ENCODE data around the gene DNTT. TPM values are rescaled to one million over a fixed set of nuclear protein-coding genes. Genes with fewer than 3 reads are reported as not detected.

Gene DNTT
- total and polyA plus RNA-seq, 9 of the 15 experiments (the other 6 are each of a cell fraction or from before 2014, with no cell fraction given) = not detected

DNA sequence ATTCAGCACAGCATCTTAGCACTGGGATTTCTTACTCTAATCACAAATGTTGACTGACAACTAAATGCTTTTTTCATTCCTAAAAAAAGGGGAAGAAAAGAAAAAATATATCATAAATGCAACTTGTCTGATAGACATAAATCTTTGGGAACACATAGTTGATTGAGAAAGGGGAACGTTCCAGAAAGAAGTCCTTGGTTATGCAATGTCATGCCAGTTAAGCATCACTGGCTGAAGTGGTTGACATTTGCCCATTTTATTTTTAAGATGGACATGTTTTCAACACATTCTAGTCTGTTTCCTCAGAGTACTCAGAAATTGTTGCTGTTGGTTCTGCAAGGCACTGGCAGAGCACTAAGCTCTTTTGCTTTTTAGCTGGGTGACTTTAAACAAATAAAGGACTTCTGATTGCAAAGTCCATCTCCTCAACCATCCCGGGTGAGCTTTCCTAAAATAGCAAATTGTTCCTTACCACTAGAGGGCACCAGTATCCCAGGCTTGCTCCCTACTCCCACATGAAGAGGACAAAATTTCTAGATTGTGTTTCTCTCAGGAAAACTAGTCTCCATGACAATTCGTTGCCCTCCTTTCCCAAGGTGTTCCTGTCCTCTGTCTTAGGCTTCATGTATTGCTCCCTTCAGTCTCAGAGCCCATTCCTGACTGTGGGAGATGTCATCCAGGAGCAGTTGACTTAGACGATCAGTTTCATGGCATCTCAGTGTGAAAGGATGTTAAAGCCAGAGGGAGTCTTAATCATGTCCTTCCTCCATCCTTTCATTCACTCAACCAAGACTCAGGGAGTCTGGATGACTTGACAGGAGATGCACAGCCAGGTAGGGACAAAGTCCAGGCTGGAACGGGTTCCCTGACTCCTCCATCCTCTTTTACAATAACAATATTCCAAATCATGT lies 30.6 kb downstream of the DNTT start:
- intact Hi-C loops (cut with micrococcal nuclease) = no loop called here
- Histone ChIP-seq H4K20me1 (replicated peaks; ENCODE audit: control insufficient read depth, insufficient read depth, low read length) (no peaks in the 10 kb centered on the region; the same call in 1 of the 2 replicates), H3K9me1 (ENCODE audit: control insufficient read depth, insufficient read depth, low read length) (no peaks in the 10 kb centered on the region), H3K79me2 (ENCODE audit: control insufficient read depth, insufficient read depth, low read length) (no peaks in the 10 kb centered on the region), H3K4me2 (ENCODE audit: insufficient read depth, low read length) (no peak overlapping the region), H3K4me3 (no peak overlapping the region), H3K27me3 (ENCODE audit: control insufficient read depth in 2 of 2, insufficient read depth in 2 of 2, low read length in 2 of 2) (no peaks in the 10 kb centered on the region; a peak in 1 of 5 replicates), H2AFZ (ENCODE audit: low read depth, low read length) (no peak overlapping the region), H3K36me3 (ENCODE audit: control insufficient read depth, insufficient read depth, low read length) (no peaks in the 10 kb centered on the region), H3K27ac (ENCODE audit: extremely low read depth, low read depth, low read length) (no peak overlapping the region), H3K9ac (ENCODE audit: insufficient read depth in 1 of 2, low read depth in 2 of 2, low read length in 2 of 2) (no peak overlapping the region), H3K9me3 (replicated peaks; ENCODE audit: control insufficient read depth, insufficient read depth, low read depth, low read length) (no peaks in the 10 kb centered on the region), H3K4me1 (replicated peaks in 1 of 2; ENCODE audit: control insufficient read depth in 2 of 2, insufficient read depth in 2 of 2, low read length in 2 of 2) (no peaks in the 10 kb centered on the region)
- POLR2A ChIA-PET = interaction anchor here (1.4 kb wide), 1 partner anchor 332 kb away, joined by 4 read pairs; no protein-coding TSS in a partner anchor
- peak; percentile 80 for FAIRE-seq
- DNase-seq (ENCODE audit: extremely low read depth in 1 of 4, low spot score in 3 of 4) = peak; percentile 19 to 37 (median 28)
- 4% methylated on average over 5 of the region's 5 CpGs for WGBS (ENCODE audit: insufficient coverage, low coverage, missing lambda C conversion rate)
- in situ Hi-C loops (cut with MboI) = no loop called here
- no TSS peak for BruUV-seq (replicated peaks)
- CTCF ChIA-PET (ENCODE audit: low intra/inter-chr PET ratio) = no interaction called here
- no peak for ATAC-seq
- peak; percentile 43 to 63 (median 58); a peak in 5 of 6 replicates for TF ChIP-seq CTCF (IDR thresholded peaks at IDR 0.05 in 2 of 3, conservative IDR thresholded peaks at IDR 0.05 in 1 of 3; ENCODE audit: insufficient read depth in 2 of 3, low read depth in 1 of 3, low read length in 3 of 3)
- peak in 1 of 2 experiments; percentile 33; a peak in 2 of 4 replicates for TF ChIP-seq RAD21 (CRISPR knock-in tag; conservative IDR thresholded peaks at IDR 0.05 in 1 of 2, IDR thresholded peaks at IDR 0.05 in 1 of 2)
- 0 out of 2 replicates have a peak, but pooled peaks have one; percentile 5 for TF ChIP-seq REST (IDR thresholded peaks at IDR 0.05; ENCODE audit: borderline replicate concordance)
- TF ChIP-seq REST (CRISPR knock-in tag; IDR thresholded peaks at IDR 0.05; ENCODE audit: low read depth) = no peak
- TF ChIP-seq, protein P1, sequence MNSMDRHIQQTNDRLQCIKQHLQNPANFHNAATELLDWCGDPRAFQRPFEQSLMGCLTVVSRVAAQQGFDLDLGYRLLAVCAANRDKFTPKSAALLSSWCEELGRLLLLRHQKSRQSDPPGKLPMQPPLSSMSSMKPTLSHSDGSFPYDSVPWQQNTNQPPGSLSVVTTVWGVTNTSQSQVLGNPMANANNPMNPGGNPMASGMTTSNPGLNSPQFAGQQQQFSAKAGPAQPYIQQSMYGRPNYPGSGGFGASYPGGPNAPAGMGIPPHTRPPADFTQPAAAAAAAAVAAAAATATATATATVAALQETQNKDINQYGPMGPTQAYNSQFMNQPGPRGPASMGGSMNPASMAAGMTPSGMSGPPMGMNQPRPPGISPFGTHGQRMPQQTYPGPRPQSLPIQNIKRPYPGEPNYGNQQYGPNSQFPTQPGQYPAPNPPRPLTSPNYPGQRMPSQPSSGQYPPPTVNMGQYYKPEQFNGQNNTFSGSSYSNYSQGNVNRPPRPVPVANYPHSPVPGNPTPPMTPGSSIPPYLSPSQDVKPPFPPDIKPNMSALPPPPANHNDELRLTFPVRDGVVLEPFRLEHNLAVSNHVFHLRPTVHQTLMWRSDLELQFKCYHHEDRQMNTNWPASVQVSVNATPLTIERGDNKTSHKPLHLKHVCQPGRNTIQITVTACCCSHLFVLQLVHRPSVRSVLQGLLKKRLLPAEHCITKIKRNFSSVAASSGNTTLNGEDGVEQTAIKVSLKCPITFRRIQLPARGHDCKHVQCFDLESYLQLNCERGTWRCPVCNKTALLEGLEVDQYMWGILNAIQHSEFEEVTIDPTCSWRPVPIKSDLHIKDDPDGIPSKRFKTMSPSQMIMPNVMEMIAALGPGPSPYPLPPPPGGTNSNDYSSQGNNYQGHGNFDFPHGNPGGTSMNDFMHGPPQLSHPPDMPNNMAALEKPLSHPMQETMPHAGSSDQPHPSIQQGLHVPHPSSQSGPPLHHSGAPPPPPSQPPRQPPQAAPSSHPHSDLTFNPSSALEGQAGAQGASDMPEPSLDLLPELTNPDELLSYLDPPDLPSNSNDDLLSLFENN (IDR thresholded peaks at IDR 0.05; ENCODE audit: low read depth in 2 of 2, low read length in 2 of 2) = no peak

Measured in K562 (cell line).